ENCODE data around the gene MAPRE2.

MAPRE2 gene

DNA sequence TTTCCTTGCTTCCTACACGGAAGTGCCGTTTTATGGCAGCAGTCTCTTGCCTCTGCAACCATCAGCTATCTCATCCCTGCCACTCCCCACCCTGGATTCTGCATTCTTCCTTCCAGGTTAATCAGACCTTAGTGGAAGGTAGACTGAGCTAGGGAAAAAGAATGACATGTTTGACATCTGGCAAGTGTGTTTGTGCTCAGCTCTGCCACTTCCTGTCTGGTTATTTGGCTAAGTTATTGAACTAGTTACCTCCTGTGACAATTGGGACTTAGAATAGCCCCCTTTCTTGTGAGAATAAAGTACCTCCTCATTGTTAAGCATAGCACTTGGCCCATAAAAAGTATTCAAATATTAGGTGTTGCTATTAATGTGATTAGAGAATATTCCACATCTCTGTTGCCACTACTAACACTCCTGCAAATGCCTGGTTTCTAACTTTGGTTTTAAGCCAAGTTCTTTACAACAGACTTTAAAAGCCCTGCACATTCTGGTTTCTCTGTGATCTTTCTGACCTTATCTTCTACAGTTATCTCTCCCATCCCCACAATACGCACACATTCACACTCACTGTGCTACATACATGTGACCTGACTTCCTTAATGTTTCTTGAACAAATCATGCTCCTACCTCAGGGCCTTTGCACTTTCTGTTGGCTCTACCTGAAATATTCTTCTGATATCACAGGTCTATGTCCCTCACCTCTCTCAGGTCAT lies 10.8 kb upstream of the MAPRE2 start:
- Histone ChIP-seq H2BK15ac (ENCODE audit: low read length) (no peak overlapping the region), H3K23ac (ENCODE audit: low read depth, low read length, poor library complexity) (no peak overlapping the region), H3K27ac (replicated peaks; ENCODE audit: low read length) (no peak overlapping the region)

GRCh38 chr18:35032113-35032512 lies 9.1 kb upstream of the MAPRE2 start:
- Histone ChIP-seq H3K18ac (ENCODE audit: low read length) (no peak overlapping the region), H2BK5ac (ENCODE audit: low read length) (no peak overlapping the region), H2AK5ac (ENCODE audit: low read depth, low read length) (no peak overlapping the region), H3K36me3 (replicated peaks in 1 of 2; ENCODE audit: control insufficient read depth in 2 of 2, insufficient read depth in 2 of 2, low read length in 2 of 2) (no peaks in the 10 kb centered on the region), H3K9ac (ENCODE audit: low read depth, low read length, poor library complexity) (no peak overlapping the region), H3K4me2 (ENCODE audit: insufficient read depth, low read length, poor library complexity, severe bottlenecking) (no peak overlapping the region), H3K23ac (ENCODE audit: low read depth, low read length, poor library complexity) (no peak overlapping the region), H3K4me1 (ENCODE audit: control insufficient read depth in 2 of 2, insufficient read depth in 1 of 2, low read depth in 1 of 2, low read length in 2 of 2) (peaks cover 0 to 1% of the 10 kb centered on the region in 2 donors), H2AFZ (ENCODE audit: low read length) (no peak overlapping the region), H3K4ac (ENCODE audit: low read length) (no peak overlapping the region), H3K27me3 (ENCODE audit: control insufficient read depth in 3 of 3, insufficient read depth in 3 of 3, low read depth in 1 of 3, low read length in 3 of 3) (no peaks in the 10 kb centered on the region), H2BK15ac (ENCODE audit: low read length) (no peak overlapping the region), H2BK12ac (ENCODE audit: low read length) (no peak overlapping the region), H4K91ac (ENCODE audit: low read depth, low read length, poor library complexity) (no peak overlapping the region), H2BK120ac (ENCODE audit: low read depth, low read length) (no peak overlapping the region), H3K14ac (ENCODE audit: low read length) (no peak overlapping the region), H3K4me3 (ENCODE audit: low read length in 2 of 2) (no peak overlapping the region), H4K8ac (ENCODE audit: low read depth, low read length) (no peak overlapping the region), H3K9me3 (replicated peaks in 1 of 2; ENCODE audit: control insufficient read depth in 2 of 2, insufficient read depth in 1 of 2, low read depth in 1 of 2, low read length in 2 of 2) (no peaks in the 10 kb centered on the region), H3K27ac (replicated peaks; ENCODE audit: low read length) (no peak overlapping the region), H3K79me1 (ENCODE audit: low read depth, low read length) (no peaks in the 10 kb centered on the region)
- no peak for DNase-seq (ENCODE audit: low spot score)
- WGBS, 2 donors (ENCODE audit: extremely low coverage in 2 of 2, insufficient read length in 2 of 2, insufficient replicate concordance in 1 of 2) = no CpG with 5 or more reads among the region's 1 CpG

More for the DNA sequence above, 10.8 kb upstream of the MAPRE2 start:
- H2AFZ ChIP-seq (ENCODE audit: low read length) = peak overlapping the region; percentile 6
- H2BK120ac ChIP-seq (ENCODE audit: low read depth, low read length) = no peak overlapping the region
- peaks cover 0 to 5% of the 10 kb centered on the region in 2 donors for H3K4me1 ChIP-seq (ENCODE audit: control insufficient read depth in 2 of 2, insufficient read depth in 1 of 2, low read depth in 1 of 2, low read length in 2 of 2)
- no peak overlapping the region for H3K14ac ChIP-seq (ENCODE audit: low read length)
- H4K91ac ChIP-seq (ENCODE audit: low read depth, low read length, poor library complexity) = peak overlapping the region; percentile 3
- WGBS, 2 donors (ENCODE audit: extremely low coverage in 2 of 2, insufficient read length in 2 of 2, insufficient replicate concordance in 1 of 2) = no CpG with 5 or more reads among the region's 3 CpGs
- H2BK12ac ChIP-seq (ENCODE audit: low read length) = no peak overlapping the region
- H4K8ac ChIP-seq (ENCODE audit: low read depth, low read length) = no peak overlapping the region
- no peaks in the 10 kb centered on the region for H3K36me3 ChIP-seq (replicated peaks in 1 of 2; ENCODE audit: control insufficient read depth in 2 of 2, insufficient read depth in 2 of 2, low read length in 2 of 2)
- no peak overlapping the region for H3K18ac ChIP-seq (ENCODE audit: low read length)
- no peak overlapping the region for H3K4me3 ChIP-seq (ENCODE audit: low read length in 2 of 2)
- H3K27me3 ChIP-seq (ENCODE audit: control insufficient read depth in 3 of 3, insufficient read depth in 3 of 3, low read depth in 1 of 3, low read length in 3 of 3) = no peaks in the 10 kb centered on the region
- no peaks in the 10 kb centered on the region for H3K79me1 ChIP-seq (ENCODE audit: low read depth, low read length)
- H2AK5ac ChIP-seq (ENCODE audit: low read depth, low read length) = no peak overlapping the region
- no peak overlapping the region for H2BK5ac ChIP-seq (ENCODE audit: low read length)
- no peak overlapping the region for H3K4me2 ChIP-seq (ENCODE audit: insufficient read depth, low read length, poor library complexity, severe bottlenecking)
- H3K9ac ChIP-seq (ENCODE audit: low read depth, low read length, poor library complexity) = no peak overlapping the region
- no peak for DNase-seq (ENCODE audit: low spot score)
- no peaks in the 10 kb centered on the region for H3K9me3 ChIP-seq (replicated peaks in 1 of 2; ENCODE audit: control insufficient read depth in 2 of 2, insufficient read depth in 1 of 2, low read depth in 1 of 2, low read length in 2 of 2)
- H3K4ac ChIP-seq (ENCODE audit: low read length) = no peak overlapping the region

DNA sequence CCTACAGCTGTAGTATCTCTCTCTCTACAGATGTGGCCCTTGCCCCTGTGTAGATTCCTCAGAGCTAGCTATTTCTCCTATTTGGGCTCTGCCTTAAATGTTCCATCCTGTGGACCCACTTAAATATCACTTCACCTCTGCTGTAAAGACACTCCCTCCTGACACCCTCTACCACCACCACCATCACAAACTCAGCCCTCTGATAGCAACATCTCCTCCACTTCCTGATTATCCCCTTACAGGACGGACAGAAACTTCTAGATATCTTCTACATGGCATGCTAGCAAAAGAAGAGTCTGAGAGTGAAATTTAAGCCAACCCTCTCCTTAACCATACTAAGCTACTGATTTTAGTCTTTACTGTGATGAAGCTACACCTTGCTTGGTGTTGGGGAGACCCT lies 3.2 kb upstream of the MAPRE2 start:
- Histone ChIP-seq H2BK12ac (ENCODE audit: low read length) (no peak overlapping the region), H3K23ac (ENCODE audit: low read depth, low read length, poor library complexity) (no peak overlapping the region), H4K8ac (ENCODE audit: low read depth, low read length) (no peak overlapping the region), H2BK120ac (ENCODE audit: low read depth, low read length) (no peak overlapping the region), H3K9me3 (replicated peaks in 1 of 2; ENCODE audit: control insufficient read depth in 2 of 2, insufficient read depth in 1 of 2, low read depth in 1 of 2, low read length in 2 of 2) (no peaks in the 10 kb centered on the region), H3K4ac (ENCODE audit: low read length) (no peak overlapping the region), H2BK15ac (ENCODE audit: low read length) (no peak overlapping the region), H3K27me3 (ENCODE audit: control insufficient read depth in 3 of 3, insufficient read depth in 3 of 3, low read depth in 1 of 3, low read length in 3 of 3) (no peaks in the 10 kb centered on the region), H3K79me1 (ENCODE audit: low read depth, low read length) (no peaks in the 10 kb centered on the region), H4K91ac (ENCODE audit: low read depth, low read length, poor library complexity) (no peak overlapping the region), H3K4me3 (ENCODE audit: low read length in 2 of 2) (no peak overlapping the region), H2BK5ac (ENCODE audit: low read length) (no peak overlapping the region), H3K18ac (ENCODE audit: low read length) (no peak overlapping the region), H3K4me2 (ENCODE audit: insufficient read depth, low read length, poor library complexity, severe bottlenecking) (no peak overlapping the region), H3K27ac (replicated peaks; ENCODE audit: low read length) (no peak overlapping the region), H2AK5ac (ENCODE audit: low read depth, low read length) (no peak overlapping the region), H3K14ac (ENCODE audit: low read length) (no peak overlapping the region), H3K36me3 (replicated peaks in 1 of 2; ENCODE audit: control insufficient read depth in 2 of 2, insufficient read depth in 2 of 2, low read length in 2 of 2) (no peaks in the 10 kb centered on the region), H2AFZ (ENCODE audit: low read length) (peak overlapping the region; percentile 28), H3K9ac (ENCODE audit: low read depth, low read length, poor library complexity) (no peak overlapping the region), H3K4me1 (ENCODE audit: control insufficient read depth in 2 of 2, insufficient read depth in 1 of 2, low read depth in 1 of 2, low read length in 2 of 2) (peaks cover 2 to 6% of the 10 kb centered on the region in 2 donors)
- DNase-seq (ENCODE audit: low spot score) = no peak
- no CpG with 5 or more reads among the region's 1 CpG for WGBS, 2 donors (ENCODE audit: extremely low coverage in 2 of 2, insufficient read length in 2 of 2, insufficient replicate concordance in 1 of 2)

DNA sequence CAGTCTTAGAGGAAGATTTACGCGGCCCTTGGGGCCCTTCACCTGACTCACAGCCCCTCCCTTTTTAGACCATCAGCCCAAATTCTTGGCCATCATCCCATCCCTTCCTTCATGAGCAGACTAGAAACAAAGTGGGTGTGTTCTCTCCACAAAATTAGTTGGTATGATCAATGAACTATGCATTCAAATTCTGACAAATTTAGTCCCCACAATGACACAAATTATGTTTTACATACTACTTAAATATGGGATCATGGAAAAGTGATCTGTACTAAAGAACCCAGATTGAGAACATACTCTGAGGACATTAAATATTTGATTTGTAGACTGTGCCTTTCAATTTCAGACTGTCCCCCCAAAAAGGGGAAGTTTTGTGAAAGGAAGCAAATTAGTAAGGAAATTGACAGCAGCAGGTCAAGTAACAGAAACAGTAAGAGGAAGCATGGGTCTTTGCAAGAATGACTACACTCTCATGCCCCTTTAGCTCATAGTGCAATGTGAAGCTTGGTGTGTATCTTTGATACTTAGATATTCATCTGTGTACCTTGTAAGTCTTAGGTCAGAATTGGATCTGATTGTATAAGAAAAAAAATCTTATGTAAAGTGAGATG lies 2.2 kb upstream of the MAPRE2 start:
- H4K8ac ChIP-seq (ENCODE audit: low read depth, low read length) = no peak overlapping the region
- no peak overlapping the region for H2BK12ac ChIP-seq (ENCODE audit: low read length)
- H3K18ac ChIP-seq (ENCODE audit: low read length) = no peak overlapping the region
- no peak overlapping the region for H3K27ac ChIP-seq (replicated peaks; ENCODE audit: low read length)
- H2BK15ac ChIP-seq (ENCODE audit: low read length) = no peak overlapping the region
- no peak overlapping the region for H3K23ac ChIP-seq (ENCODE audit: low read depth, low read length, poor library complexity)
- H3K4me3 ChIP-seq (ENCODE audit: low read length in 2 of 2) = no peak overlapping the region
- no peak overlapping the region for H2BK5ac ChIP-seq (ENCODE audit: low read length)
- no peak overlapping the region for H3K9ac ChIP-seq (ENCODE audit: low read depth, low read length, poor library complexity)
- DNase-seq (ENCODE audit: low spot score) = no peak
- H3K4ac ChIP-seq (ENCODE audit: low read length) = no peak overlapping the region
- no peaks in the 10 kb centered on the region for H3K27me3 ChIP-seq (ENCODE audit: control insufficient read depth in 3 of 3, insufficient read depth in 3 of 3, low read depth in 1 of 3, low read length in 3 of 3)
- no peaks in the 10 kb centered on the region for H3K79me1 ChIP-seq (ENCODE audit: low read depth, low read length)
- H2BK120ac ChIP-seq (ENCODE audit: low read depth, low read length) = no peak overlapping the region
- peaks cover 2 to 6% of the 10 kb centered on the region in 2 donors for H3K4me1 ChIP-seq (ENCODE audit: control insufficient read depth in 2 of 2, insufficient read depth in 1 of 2, low read depth in 1 of 2, low read length in 2 of 2)
- no peak overlapping the region for H2AK5ac ChIP-seq (ENCODE audit: low read depth, low read length)
- no peak overlapping the region for H3K4me2 ChIP-seq (ENCODE audit: insufficient read depth, low read length, poor library complexity, severe bottlenecking)
- H4K91ac ChIP-seq (ENCODE audit: low read depth, low read length, poor library complexity) = no peak overlapping the region
- H3K9me3 ChIP-seq (replicated peaks in 1 of 2; ENCODE audit: control insufficient read depth in 2 of 2, insufficient read depth in 1 of 2, low read depth in 1 of 2, low read length in 2 of 2) = no peaks in the 10 kb centered on the region
- no peak overlapping the region for H3K14ac ChIP-seq (ENCODE audit: low read length)
- no peak overlapping the region for H2AFZ ChIP-seq (ENCODE audit: low read length)
- no peaks in the 10 kb centered on the region for H3K36me3 ChIP-seq (replicated peaks in 1 of 2; ENCODE audit: control insufficient read depth in 2 of 2, insufficient read depth in 2 of 2, low read length in 2 of 2)
- no CpG with 5 or more reads among the region's 2 CpGs for WGBS, 2 donors (ENCODE audit: extremely low coverage in 2 of 2, insufficient read length in 2 of 2, insufficient replicate concordance in 1 of 2)
